Activated CD4-positive, alpha-beta T cell treated with anti-CD3 and anti-CD28 coated beads for 48 hours (primary cell): ENCODE data around the gene TPCN2.
"Not testable (repeated sequence)": the region's sequence is repeated elsewhere in the genome, so short reads cannot be mapped to it uniquely, and the experiment has no call there.

Experiments
- DNase-seq: peaks from one replicate; pipeline ENCODE4 v3.0.0-alpha.2; 2020

Gene TPCN2

DNA sequence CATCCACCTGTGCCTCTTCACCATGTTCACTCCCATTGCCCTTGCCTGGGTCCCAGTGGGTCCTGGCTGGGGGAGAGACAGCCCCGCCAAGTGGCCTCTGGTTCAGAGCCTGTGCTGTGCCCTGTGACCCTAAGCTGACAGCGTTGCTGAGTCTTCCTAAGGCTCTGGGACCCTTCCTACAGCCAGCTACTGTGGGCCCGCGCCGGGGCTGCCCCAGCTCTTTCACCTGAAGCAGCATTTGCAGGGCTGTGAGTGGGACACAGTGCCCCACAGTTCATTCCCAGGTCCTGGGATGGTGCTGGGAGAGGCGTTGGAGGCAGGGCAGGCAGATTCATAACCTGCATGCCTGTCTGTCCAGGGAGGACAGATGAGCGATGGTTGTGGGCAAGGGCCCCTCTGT, 10.7 kb downstream of the TPCN2 start:
- no peak for DNase-seq

- no peak for DNase-seq
Measured at GRCh38 chr11:69059985-69060384, 11.3 kb downstream of the TPCN2 start.

DNA sequence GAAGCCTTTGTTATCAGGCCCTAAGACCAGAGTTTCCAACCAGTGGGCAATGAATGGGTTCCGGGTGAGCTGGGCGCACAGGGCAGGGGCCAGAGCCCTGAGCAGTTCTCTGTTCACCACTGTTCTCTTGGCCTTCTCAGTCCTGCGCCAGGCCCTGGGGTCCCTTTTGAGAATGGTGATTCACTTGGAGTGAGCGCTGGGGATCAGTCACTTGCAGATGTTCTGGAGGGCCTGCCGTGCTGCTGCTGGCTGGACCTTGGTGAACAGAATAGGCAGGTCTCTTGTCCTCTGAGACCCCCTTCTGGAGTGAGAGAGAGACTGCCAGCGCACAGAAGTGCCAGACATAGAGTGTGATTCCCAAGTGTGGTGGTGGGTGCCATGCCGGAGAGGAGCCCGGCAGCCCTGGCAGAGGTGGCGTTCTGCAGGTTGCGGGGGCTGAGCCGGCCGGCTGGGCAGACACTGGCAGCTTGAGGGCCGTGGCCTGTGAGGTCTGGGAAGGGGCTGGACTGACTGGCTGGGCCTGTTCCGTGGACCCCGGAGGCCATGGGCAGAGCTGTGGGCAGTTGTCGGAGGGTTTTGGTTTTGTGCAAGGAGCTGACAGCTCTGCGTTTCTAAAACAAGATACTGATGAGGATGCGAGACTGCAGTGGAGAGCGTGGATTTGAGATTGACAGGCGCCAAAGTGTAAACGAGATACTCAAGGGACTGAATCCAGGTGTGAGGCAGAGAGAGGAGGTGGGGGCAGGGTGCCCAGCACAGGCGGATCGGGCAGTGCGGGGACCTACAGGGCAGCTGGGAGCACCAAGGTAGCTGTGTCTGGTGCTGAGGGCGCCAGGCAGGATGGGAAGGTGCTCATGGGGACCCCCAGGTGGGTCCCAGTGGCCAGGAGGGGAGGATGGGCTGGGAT, 12.3 kb downstream of the TPCN2 start:
- no peak for DNase-seq

DNA sequence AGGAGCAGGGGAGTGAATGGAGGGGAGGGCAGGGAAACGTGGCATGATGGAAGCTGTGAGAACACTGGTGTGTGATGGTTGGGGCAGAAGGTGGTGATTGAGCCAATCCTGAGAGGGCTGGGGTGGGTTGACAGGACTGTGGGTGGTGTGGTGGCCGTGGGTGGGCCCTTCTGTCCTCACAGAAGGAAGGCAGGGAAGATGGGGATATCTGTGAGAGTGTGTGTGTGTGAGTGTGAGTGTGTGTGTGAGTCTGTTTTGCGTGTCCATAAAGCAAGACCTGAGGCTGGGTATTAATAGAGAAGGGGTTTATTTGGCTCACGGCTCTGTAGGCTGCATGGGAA, 13.0 kb downstream of the TPCN2 start:
- DNase-seq: no peak

DNA sequence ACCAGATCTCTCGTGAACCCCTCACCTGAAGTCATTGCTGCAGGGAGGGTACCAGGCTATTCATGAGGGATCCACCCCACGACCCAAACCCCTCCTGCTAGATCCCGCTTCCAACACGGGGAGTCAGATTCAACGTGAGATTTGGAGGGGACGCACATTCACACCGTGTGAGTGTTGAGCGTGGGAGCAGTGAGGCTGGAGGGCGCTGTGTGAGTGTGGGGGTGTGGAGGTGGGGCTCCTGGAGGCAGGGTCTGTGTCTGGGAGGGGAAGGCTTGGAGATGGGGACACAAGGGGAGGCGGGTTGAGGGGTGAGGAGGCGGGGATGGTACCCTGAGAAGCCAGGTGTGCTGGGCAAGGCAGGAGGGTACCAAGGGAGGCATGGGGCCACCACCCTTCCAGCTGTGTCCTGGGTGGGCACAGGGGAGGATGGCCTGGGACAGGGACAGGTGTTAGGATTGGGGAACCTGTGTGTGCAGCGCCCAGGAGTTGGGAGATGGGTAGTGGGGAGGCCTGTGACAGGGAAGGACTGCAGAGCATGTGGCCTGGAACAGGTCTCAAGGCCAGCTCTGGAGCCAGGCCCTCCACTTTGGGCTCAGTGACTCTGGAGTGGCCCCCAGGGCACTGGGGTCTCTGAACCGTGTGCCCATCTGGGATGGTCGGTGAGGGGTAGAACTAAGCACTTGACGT, 13.6 kb downstream of the TPCN2 start:
- no peak for DNase-seq

- DNase-seq: no peak
Measured at GRCh38 chr11:69062873-69063651, 14.3 kb downstream of the TPCN2 start.

DNA sequence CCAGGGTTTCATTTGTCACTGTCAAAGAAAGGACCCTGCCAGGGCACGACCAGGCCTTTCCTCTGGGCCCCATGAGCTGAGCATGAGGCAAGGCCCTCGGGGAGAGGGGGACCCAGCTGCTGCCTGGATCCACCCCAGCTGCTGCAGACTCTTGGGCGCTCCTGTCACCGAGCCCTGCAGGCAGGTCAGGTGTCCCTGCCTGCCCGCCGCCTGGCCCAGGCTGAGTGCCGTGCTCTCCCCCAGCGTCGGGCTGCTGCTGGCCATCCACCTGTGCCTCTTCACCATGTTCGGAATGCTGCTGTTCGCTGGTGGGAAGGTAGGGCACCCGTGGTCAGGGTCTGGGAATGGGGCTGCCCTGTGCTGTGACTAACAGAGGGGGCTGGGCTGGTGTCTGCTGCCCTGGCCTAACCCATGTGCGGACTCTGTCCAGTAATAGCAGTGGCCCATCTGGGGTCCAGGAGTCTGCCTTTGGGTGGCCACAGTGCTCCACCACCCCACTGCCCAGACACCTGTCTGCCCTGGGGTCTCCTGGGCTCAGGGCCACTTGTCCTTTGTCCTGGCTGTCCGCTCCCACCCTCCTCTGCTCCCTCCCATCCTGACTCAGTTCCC, 15.0 kb downstream of the TPCN2 start:
- DNase-seq: no peak

DNA sequence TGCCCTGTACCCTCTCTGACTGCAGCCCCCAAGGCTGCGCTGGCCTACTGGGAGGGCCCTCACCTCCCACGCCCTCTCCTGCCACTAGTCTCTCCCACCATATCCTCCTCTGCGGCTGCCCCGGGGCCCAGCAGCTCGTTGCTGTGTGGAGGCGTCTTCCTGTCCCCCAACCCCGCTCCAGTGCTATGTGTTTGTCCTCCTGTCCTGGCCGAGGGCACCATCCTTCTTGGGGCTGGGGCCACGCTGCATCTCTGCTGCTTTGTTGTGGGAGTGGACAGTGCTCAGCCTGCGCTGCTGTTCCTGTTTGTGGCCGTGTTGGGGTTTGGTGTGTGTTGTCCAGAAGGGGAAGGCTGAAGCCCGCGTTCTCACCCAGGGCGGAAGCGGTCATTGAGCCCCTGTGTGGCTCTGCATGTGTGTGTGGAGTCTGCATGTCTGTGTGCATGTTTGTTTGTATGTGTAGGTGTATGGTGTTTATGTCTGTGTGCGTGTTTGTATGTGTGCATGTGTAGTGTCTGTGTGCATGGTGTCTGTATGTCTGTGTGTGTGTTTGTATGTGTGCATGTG, 15.7 kb downstream of the TPCN2 start:
- no peak for DNase-seq

GRCh38 chr11:69065147-69065710, 16.5 kb downstream of the TPCN2 start:
- no peak for DNase-seq

DNA sequence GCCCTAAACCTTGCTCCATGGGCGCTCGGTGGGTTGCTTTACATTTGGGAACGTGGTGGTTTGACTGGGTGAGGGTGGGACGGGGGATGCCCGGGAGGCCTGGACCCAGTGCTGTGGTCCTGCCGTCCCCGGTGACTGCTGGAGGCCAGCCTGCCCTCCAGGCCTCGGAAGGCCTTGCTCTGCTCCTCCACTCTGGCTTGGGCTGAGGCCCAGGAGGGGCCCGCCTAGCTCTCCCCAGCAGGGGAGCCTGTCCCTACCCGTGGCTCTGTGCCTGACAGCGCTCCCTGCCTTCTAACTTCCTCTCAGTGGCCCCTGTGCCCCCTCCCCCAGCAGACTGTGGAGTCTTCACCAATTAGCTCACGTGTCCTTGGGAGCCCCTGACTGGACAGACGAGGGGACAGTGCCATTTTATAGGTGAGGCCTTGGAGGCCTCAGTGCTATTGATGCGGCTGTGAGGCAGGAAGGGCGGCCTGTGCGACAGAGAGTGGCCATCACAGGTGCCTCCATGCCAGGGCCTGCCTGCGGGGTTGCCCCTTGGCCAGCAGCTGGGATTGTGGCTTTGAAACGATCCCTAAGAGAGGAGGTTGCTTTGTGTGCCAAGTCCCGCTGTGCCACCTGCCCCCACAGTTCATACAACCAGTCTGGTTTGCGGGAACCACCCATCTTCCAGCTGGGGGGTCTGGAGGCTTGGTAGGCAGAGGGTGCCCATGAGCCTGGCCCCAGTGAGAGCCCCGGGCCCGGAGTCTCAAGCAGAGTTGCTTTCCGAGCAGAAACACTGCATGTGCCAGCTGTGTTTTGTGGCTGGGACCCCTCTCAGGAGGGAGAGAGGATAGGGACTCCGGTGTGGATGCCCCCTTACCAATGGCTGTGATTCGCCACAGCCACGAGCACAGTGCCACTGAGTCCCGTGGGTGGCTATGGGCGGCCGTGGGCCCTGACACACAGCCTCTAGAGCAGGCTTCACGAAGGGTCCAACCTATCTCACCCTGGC, 17.7 kb downstream of the TPCN2 start:
- DNase-seq: no peak

- no peak for DNase-seq
Measured at GRCh38 chr11:69067200-69067599, 18.5 kb downstream of the TPCN2 start.

GRCh38 chr11:69071086-69071800, 22.5 kb downstream of the TPCN2 start:
- DNase-seq: no peak

DNA sequence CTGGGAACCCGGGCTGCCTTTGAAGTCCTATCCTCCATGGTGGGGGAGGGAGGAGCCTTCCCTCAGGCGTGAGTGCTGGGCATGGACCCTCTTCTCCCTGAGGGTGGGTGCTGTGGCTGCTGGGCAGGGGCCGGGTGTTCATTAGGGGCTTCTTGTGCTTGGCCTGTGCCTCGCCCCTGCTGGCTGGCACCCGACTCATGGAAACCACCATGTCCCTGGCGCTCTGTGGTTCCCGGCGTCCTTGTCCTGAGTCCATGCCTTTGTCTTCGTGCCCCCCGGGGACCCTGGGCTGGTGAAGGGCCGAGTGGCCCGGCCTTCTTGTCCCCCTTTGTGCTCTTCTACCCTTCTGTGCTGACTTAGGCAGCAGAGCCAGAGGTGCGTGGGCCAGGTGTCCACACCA, 23.2 kb downstream of the TPCN2 start:
- no peak for DNase-seq

DNA sequence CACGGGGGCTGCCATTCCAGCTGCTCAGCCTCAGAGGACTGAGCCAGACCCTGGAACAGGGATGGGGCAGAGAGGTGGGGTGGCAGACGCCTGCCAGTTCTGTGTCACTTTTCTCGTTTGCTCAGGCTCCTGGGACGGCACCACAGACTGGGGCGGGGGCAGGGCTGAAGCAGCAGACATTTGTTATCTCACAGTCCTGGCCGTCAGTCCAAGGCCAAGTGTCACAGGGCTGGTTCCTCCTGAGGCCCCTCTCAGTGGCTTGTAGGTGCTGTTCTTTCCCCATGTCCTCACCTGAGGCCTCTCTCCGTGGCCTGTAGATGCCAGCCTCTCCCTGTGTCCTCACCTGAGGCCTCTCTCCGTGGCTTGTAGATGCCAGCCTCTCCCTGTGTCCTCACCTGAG, 24.7 kb downstream of the TPCN2 start:
- no peak for DNase-seq

DNA sequence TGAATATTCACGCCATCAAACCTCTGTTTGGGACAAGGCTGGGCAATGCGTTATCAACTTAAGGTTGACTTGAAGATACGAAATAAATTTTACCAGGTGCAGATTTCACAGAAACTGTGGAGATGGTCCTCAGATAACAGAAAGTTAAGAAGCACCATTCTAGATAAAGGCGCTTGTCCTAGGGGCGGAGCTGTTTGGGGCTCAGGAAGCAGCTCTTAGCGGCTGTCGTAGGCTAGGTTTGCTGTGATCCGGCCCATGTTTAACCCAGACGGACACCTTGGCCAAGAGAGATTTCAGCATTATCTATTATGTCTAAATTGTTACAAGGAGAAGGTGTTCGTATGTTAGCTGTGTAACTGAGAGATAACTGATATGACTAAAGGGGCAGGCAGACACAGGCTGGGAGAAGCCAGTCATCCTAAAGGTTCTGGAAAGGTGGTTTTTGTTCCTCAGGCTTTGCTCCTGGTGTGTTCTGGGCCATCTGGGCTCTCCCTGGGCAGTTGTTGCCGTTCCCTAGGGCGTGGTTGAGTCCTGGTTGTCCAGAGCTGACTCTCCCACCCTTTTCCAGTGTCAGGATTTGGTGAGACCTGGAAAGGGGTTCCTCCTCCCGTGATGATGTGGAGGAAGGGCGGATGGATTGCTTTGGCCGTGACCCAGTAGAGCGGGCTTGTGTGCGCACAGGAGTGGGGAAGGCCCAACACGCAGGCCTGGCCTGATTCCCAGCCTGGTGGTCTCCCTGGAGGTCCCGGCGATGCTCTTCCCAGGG, 25.8 kb downstream of the TPCN2 start:
- DNase-seq: no peak

DNA sequence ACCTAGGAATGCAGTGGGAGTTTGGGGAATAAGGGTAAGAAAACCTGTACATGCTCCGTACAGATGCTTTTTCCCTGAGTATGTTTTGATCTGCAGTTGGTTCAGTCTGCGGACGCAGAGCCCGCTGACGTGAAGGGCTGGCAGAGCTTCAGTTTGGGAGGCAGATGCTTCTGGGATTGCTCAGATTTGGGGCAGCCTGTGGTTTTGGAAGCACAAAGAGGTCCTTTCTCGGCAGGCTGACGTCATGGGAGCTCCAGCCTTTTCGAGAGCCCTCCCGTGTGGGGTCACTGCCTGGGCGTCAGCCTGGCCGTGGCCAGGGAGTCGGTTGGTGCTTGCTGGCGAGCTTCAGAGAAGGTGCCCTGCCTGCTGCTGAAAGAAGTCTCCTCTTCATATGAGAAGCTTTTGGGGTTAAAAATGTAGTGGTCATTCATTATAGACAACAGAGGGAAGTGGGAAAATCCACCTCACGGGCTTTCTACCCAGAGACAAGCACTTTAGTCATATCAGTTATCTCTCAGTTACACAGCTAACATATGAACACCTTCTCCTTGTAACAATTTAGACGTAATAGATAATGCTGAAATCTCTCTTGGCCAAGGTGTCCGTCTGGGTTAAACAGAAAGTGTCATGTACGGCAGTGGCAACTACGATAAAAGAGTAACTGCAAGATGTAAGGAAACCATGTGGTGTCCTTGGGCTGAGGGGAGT, 26.8 kb downstream of the TPCN2 start:
- no peak for DNase-seq

DNA sequence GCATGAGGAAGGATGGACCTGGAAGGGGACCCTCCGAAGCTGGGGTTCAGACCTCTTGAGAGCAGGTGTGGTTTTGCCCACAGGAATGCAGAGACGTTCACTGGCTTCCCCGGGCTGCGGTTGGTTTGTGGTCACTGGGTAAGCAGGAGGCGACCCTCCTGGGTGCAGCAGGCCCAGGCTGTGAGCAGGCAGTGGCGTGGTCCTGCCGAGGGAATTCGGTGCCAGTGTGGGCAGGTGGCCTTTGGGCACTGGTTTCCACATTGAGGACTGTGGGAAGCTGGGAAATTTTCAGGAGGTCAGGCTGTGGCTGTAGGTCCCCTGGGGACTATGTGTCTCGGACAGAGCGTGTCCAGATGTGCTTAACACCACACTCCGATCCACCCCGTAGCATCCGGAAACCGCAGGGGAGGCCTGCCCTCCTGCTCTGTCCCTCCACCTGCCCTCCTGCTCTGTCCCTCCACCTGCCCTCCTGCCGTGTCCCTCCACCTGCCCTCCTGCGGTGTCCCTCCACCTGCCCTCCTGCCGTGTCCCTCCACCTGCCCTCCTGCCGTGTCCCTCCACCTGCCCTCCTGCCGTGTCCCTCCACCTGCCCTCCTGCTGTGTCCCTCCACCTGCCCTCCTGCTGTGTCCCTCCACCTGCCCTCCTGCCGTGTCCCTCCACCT, 27.5 kb downstream of the TPCN2 start:
- no peak for DNase-seq

DNA sequence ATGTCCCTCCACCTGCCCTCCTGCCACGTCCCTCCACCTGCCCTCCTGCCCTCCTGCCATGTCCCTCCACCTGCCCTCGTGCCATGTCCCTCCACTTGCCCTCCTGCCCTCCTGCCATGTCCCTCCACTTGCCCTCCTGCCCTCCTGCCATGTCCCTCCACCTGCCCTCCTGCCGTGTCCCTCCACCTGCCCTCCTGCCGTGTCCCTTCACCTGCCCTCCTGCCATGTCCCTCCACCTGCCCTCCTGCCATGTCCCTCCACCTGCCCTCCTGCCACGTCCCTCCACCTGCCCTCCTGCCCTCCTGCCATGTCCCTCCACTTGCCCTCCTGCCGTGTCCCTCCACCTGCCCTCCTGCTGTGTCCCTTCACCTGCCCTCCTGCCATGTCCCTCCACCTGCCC, 28.2 kb downstream of the TPCN2 start:
- not testable (repeated sequence) for DNase-seq

GRCh38 chr11:69078508-69078907, 29.8 kb downstream of the TPCN2 start:
- DNase-seq: no peak
